ENCODE measurements around the gene CENPB. TPM values are rescaled to one million over a fixed set of nuclear protein-coding genes. Genes with fewer than 3 reads are reported as not detected.

The CENPB gene
- total and polyA plus RNA-seq, 12 donors = 52.3 to 95.7 (median 67.7) TPM

GRCh38 chr20:3800878-3801260, 14.3 kb upstream of the CENPB start:
- H3K36me3 ChIP-seq = peaks cover 0 to 74% (median 20%) of the 10 kb centered on the region in 9 donors
- intact Hi-C loops (cut with DNase I) = no loop called here

GRCh38 chr20:3800256-3800877, 13.8 kb upstream of the CENPB start:
- Histone ChIP-seq H3K36me3 (peaks cover 0 to 74% (median 20%) of the 10 kb centered on the region in 9 donors), H3K27me3 (no peaks in the 10 kb centered on the region), H3K9me3 (no peaks in the 10 kb centered on the region), H3K27ac (peak overlapping the region in 1 of 10 donors; percentile 97), H3K4me1 (peaks cover 0 to 54% (median 20%) of the 10 kb centered on the region in 9 donors), H3K4me3 (no peak overlapping the region)
- DNase-seq = no peak
- no peak for ATAC-seq
- intact Hi-C loops (cut with DNase I) = no loop called here
- 93 to 94% methylated on average over 18 of the region's 18 CpGs for WGBS, 2 donors
- TF ChIP-seq CTCF (IDR thresholded peaks at IDR 0.05) = no peak

More at GRCh38 chr20:3800878-3801260, 14.3 kb upstream of the CENPB start:
- peak overlapping the region in 1 of 10 donors; percentile 97 for H3K27ac ChIP-seq
- no peak overlapping the region for H3K4me3 ChIP-seq
- peaks cover 0 to 54% (median 20%) of the 10 kb centered on the region in 9 donors for H3K4me1 ChIP-seq
- ATAC-seq (no peak), DNase-seq (no peak)
- no peaks in the 10 kb centered on the region for H3K27me3 ChIP-seq
- WGBS, 2 donors = 91 to 95% methylated on average over 8 of the region's 8 CpGs
- TF ChIP-seq CTCF (IDR thresholded peaks at IDR 0.05) = no peak
- no peaks in the 10 kb centered on the region for H3K9me3 ChIP-seq

- Histone ChIP-seq H3K36me3 (peaks cover 0 to 59% (median 20%) of the 10 kb centered on the region in 9 donors), H3K4me1 (peaks cover 0 to 54% (median 20%) of the 10 kb centered on the region in 9 donors), H3K9me3 (no peaks in the 10 kb centered on the region), H3K27ac (peak overlapping the region in 2 of 10 donors; percentile 1 to 97), H3K27me3 (no peaks in the 10 kb centered on the region), H3K4me3 (no peak overlapping the region)
- TF ChIP-seq CTCF (IDR thresholded peaks at IDR 0.05) = no peak
- 91 to 97% methylated on average over 3 of the region's 3 CpGs for WGBS, 2 donors
- intact Hi-C loops (cut with DNase I) = no loop called here
- DNase-seq = no peak
- ATAC-seq = no peak
Measured at GRCh38 chr20:3798908-3799248, 12.3 kb upstream of the CENPB start.

GRCh38 chr20:3798373-3798768, 11.8 kb upstream of the CENPB start:
- DNase-seq = no peak
- WGBS, 2 donors = 73 to 79% methylated on average over 5 of the region's 5 CpGs
- Histone ChIP-seq H3K4me3 (peak overlapping the region in 1 of 10 donors; percentile 84), H3K36me3 (peaks cover 0 to 54% (median 16%) of the 10 kb centered on the region in 9 donors), H3K27me3 (no peaks in the 10 kb centered on the region), H3K27ac (peak overlapping the region in 2 of 10 donors; percentile 1 to 97), H3K9me3 (no peaks in the 10 kb centered on the region), H3K4me1 (peaks cover 0 to 54% (median 20%) of the 10 kb centered on the region in 9 donors)
- ATAC-seq = no peak
- TF ChIP-seq CTCF (IDR thresholded peaks at IDR 0.05) = no peak
- intact Hi-C loops (cut with DNase I) = no loop called here

Data from heart right ventricle (tissue), 16 donors.